Activated naive CD8-positive, alpha-beta T cell (primary cell): ENCODE results near the gene UPF3A.
"Not testable (repeated sequence)": the region's sequence is repeated elsewhere in the genome, so short reads cannot be mapped to it uniquely, and the experiment has no call there.

Experiments
- H3K27ac Mint-ChIP-seq: one replicate; pipeline ENCODE4 v1.8.0; 2021; ENCODE audit warnings: mixed read lengths
- H3K27me3 Mint-ChIP-seq: one replicate; pipeline ENCODE4 v1.8.0; 2021; ENCODE audit warnings: mixed read lengths
- H3K36me3 Mint-ChIP-seq: one replicate; pipeline ENCODE4 v1.8.0; 2021; ENCODE audit warnings: mixed read lengths
- H3K4me1 Mint-ChIP-seq: one replicate; pipeline ENCODE4 v1.8.0; 2021; ENCODE audit warnings: low read depth, mixed read lengths
- H3K4me3 Mint-ChIP-seq: one replicate; pipeline ENCODE4 v1.8.0; 2021; ENCODE audit warnings: mild to moderate bottlenecking, mixed read lengths
- H3K9me3 Mint-ChIP-seq: one replicate; pipeline ENCODE4 v1.8.0; 2021; ENCODE audit warnings: low read depth, mixed read lengths

The UPF3A gene

DNA sequence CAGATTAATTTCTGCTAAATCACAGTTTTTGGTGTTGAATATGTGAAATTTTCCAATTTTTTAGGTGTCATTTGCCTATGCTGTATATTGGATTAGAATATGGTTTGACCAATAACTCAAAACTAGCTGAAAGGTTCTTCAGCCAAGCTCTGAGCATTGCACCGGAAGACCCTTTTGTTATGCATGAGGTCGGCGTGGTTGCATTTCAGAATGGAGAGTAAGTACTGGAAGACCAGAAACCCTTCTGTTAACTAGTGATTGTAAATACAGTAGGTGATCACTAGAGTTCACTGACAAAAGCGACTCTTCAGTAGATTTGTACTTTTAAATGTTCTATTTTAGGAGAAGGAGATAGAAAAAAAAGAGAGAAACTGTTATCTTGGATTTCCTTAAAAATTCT is 24.4 kb upstream of the UPF3A start:
- H3K27ac Mint-ChIP-seq = no peak overlapping the region
- no peaks in the 10 kb centered on the region for H3K4me1 Mint-ChIP-seq
- no peaks in the 10 kb centered on the region for H3K27me3 Mint-ChIP-seq
- H3K4me3 Mint-ChIP-seq = no peak overlapping the region
- peaks cover 12% of the 10 kb centered on the region for H3K36me3 Mint-ChIP-seq
- H3K9me3 Mint-ChIP-seq = no peaks in the 10 kb centered on the region

- Mint-ChIP-seq H3K4me3 (no peak overlapping the region), H3K27ac (no peak overlapping the region), H3K9me3 (no peaks in the 10 kb centered on the region), H3K27me3 (no peaks in the 10 kb centered on the region), H3K4me1 (peaks cover 15% of the 10 kb centered on the region), H3K36me3 (peaks cover 16% of the 10 kb centered on the region)
These were observed 22.8 kb upstream of the UPF3A start for GRCh38 chr13:114258589-114258988.

- H3K9me3 Mint-ChIP-seq = no peaks in the 10 kb centered on the region
- H3K4me3 Mint-ChIP-seq = no peak overlapping the region
- peaks cover 18% of the 10 kb centered on the region for H3K4me1 Mint-ChIP-seq
- no peaks in the 10 kb centered on the region for H3K27me3 Mint-ChIP-seq
- H3K27ac Mint-ChIP-seq = no peak overlapping the region
- H3K36me3 Mint-ChIP-seq = peaks cover 19% of the 10 kb centered on the region
These were observed 22.0 kb upstream of the UPF3A start for GRCh38 chr13:114259374-114259773.

- no peak overlapping the region for H3K4me3 Mint-ChIP-seq
These were observed 21.4 kb upstream of the UPF3A start for GRCh38 chr13:114259974-114260373.

GRCh38 chr13:114260814-114261213 is 20.6 kb upstream of the UPF3A start:
- no peak overlapping the region for H3K4me3 Mint-ChIP-seq
- H3K4me1 Mint-ChIP-seq = peaks cover 22% of the 10 kb centered on the region
- no peak overlapping the region for H3K27ac Mint-ChIP-seq
- no peaks in the 10 kb centered on the region for H3K27me3 Mint-ChIP-seq
- H3K9me3 Mint-ChIP-seq = no peaks in the 10 kb centered on the region
- peaks cover 20% of the 10 kb centered on the region for H3K36me3 Mint-ChIP-seq

More at GRCh38 chr13:114259974-114260373, 21.4 kb upstream of the UPF3A start:
- Mint-ChIP-seq H3K4me1 (peaks cover 20% of the 10 kb centered on the region), H3K27me3 (no peaks in the 10 kb centered on the region), H3K9me3 (no peaks in the 10 kb centered on the region), H3K27ac (no peak overlapping the region), H3K36me3 (peaks cover 18% of the 10 kb centered on the region)

GRCh38 chr13:114261328-114261965 is 20.0 kb upstream of the UPF3A start:
- H3K9me3 Mint-ChIP-seq = no peaks in the 10 kb centered on the region
- peaks cover 22% of the 10 kb centered on the region for H3K4me1 Mint-ChIP-seq
- peaks cover 18% of the 10 kb centered on the region for H3K36me3 Mint-ChIP-seq
- H3K27ac Mint-ChIP-seq = no peak overlapping the region
- H3K27me3 Mint-ChIP-seq = no peaks in the 10 kb centered on the region
- H3K4me3 Mint-ChIP-seq = no peak overlapping the region

DNA sequence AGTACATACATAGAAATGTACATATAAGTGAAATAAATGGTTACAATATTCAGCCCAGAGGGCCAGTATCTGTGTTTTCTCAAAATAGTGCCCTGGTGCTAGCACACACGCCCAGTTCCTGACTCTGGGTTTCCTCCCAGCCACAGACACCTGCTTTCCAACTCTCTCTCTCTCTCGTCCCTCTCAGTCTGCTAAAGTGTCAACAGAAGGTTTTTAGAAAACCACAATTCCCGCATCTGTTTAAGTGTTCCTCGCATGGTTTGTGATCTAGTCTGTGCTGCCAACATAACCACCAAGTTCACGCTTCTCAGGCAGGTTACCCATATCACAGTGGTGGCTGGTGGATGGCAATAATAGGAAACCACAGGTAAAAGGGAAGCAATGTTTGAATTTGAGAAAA is 17.8 kb upstream of the UPF3A start:
- Mint-ChIP-seq H3K27me3 (no peaks in the 10 kb centered on the region), H3K9me3 (no peaks in the 10 kb centered on the region), H3K27ac (peak overlapping the region; percentile 61), H3K4me1 (peaks cover 29% of the 10 kb centered on the region), H3K4me3 (peak overlapping the region; percentile 59), H3K36me3 (peaks cover 21% of the 10 kb centered on the region)

DNA sequence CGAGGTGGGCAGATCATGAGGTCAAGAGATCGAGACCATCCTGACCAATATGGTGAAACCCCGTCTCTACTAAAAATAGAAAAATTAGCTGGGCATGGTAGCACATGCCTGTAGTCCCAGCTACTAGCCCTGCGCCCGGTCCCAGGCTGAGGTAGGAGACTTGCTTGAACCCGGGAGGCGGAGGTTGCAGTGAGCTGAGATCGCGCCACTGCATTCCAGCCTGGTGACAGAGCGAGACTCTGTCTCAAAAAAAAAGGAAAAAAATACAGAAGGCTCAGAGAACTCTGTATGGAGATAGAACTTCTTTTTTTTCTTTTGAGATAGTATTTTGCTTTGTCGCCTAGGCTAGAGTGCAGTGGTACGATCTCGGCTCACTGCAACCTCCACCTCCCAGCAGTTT is 17.1 kb upstream of the UPF3A start:
- H3K27ac Mint-ChIP-seq = not testable (repeated sequence)

DNA sequence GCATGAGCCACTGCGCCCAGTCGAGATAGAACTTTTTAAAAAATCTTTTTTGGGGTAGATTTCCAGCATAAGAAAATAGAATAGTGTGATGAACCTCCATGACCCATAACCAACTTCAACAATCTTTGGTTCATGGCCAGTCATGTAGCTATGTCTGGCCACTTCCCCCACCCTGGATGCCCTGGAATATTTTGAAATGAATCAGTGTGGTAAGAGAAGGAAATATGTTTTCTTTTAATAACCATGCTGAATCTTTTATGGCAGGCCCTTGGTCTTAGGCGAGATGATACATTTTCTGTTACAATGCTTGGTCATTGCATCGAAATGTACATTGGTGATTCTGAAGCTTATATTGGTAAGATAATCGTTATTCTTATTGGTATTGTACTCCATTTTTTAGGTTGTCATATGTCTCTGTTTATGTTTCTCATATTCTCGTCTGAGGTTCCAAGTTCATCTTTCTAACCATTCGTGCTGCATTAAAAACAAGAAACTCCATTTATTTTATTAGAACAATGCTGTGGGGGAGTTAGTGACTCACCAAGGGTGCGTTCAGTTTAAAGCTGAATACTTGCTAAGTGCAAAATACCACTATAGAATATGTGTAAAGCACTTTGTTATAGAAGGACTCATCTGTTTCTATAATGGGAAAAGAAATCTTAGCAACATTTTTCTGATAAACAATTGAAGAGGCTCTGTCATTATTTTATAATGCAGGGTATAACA is 16.4 kb upstream of the UPF3A start:
- Mint-ChIP-seq H3K4me3 (no peak overlapping the region), H3K27me3 (no peaks in the 10 kb centered on the region), H3K9me3 (no peaks in the 10 kb centered on the region), H3K4me1 (peaks cover 36% of the 10 kb centered on the region), H3K36me3 (peaks cover 24% of the 10 kb centered on the region), H3K27ac (no peak overlapping the region)

More for the DNA sequence above, 17.1 kb upstream of the UPF3A start:
- not testable (repeated sequence) for H3K9me3 Mint-ChIP-seq, H3K27me3 Mint-ChIP-seq, H3K4me3 Mint-ChIP-seq
- peaks cover 35% of the 10 kb centered on the region for H3K4me1 Mint-ChIP-seq
- peaks cover 24% of the 10 kb centered on the region for H3K36me3 Mint-ChIP-seq

- Mint-ChIP-seq H3K4me3 (no peak overlapping the region), H3K4me1 (peaks cover 36% of the 10 kb centered on the region), H3K9me3 (no peaks in the 10 kb centered on the region), H3K27me3 (no peaks in the 10 kb centered on the region), H3K36me3 (peaks cover 25% of the 10 kb centered on the region), H3K27ac (no peak overlapping the region)
These were observed 15.2 kb upstream of the UPF3A start for GRCh38 chr13:114266241-114266640.

DNA sequence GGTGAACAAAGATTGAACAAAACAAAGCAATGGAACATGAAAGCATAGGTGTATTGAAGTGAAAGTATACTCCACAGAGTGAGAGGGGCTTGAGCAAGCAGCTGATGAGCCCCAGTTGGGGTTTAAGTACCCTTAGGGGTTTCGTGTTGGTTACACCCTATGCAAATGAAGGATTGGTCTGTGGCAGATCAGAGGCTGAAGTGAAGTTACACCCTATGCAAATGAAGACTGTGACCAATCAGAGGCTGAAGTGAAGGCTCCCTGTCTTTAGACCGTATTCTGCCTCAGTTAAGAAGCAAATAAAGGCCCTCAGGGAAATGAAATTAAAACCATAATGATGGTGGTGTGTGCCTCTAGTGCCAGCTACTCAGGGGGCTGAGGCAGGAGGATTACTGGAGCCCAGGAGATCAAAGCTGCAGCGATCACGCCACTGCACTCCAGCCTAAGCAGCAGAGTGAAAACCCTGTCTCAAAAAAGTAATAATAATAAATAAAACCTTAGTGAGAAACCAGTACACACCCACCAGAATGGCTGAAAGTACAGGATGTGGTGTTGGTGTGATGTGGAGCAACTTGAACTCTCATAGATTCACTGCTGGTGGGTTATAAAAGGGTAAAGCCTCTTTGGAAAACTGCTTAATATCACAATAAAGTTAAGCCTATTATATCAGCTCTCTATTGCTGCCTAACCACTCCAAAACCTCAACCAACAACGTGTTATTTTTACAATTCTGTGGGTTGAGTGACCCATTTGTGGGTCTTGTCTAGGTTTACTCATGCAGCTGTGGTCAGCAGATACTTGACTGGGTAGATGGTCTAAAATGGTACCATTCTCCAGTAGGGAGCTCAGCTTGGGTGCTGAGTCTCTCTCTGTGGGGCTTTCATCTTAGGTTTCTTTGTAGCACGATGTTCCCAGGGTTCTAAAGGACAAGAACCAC is 12.8 kb upstream of the UPF3A start:
- peaks cover 21% of the 10 kb centered on the region for H3K4me1 Mint-ChIP-seq
- H3K27ac Mint-ChIP-seq = peak overlapping the region; percentile 58
- H3K9me3 Mint-ChIP-seq = no peaks in the 10 kb centered on the region
- H3K36me3 Mint-ChIP-seq = peaks cover 28% of the 10 kb centered on the region
- H3K27me3 Mint-ChIP-seq = no peaks in the 10 kb centered on the region
- no peak overlapping the region for H3K4me3 Mint-ChIP-seq

DNA sequence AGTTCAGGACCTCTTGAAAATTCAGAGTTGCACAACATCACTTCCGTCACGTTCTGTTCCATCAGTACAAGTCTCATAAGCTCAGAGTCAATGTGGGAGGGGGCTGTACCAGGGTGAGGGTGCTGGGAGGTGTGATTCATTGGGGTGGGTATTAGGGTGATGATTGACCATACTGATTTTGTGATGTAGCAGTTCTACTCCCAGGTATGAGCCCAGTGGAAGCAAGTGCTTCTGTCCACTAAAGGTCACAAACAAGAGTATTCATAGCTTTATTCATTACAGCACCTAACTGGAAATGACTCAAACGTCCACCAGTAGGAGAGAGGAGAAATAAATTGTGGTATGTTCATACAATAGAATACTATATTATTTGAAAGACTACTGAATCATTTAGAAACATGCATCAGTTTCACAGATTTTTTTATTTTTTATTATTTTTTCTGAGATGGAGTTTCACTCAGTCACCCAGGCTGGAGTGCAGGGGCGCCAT is 12.1 kb upstream of the UPF3A start:
- Mint-ChIP-seq H3K4me3 (no peak overlapping the region), H3K9me3 (no peaks in the 10 kb centered on the region), H3K4me1 (peaks cover 18% of the 10 kb centered on the region), H3K36me3 (peaks cover 27% of the 10 kb centered on the region), H3K27ac (peak overlapping the region; percentile 58), H3K27me3 (no peaks in the 10 kb centered on the region)

GRCh38 chr13:114272977-114273376 is 8.4 kb upstream of the UPF3A start:
- Mint-ChIP-seq H3K27ac (no peak overlapping the region), H3K9me3 (no peaks in the 10 kb centered on the region), H3K4me3 (no peak overlapping the region), H3K4me1 (peaks cover 12% of the 10 kb centered on the region), H3K36me3 (peaks cover 21% of the 10 kb centered on the region), H3K27me3 (no peaks in the 10 kb centered on the region)

DNA sequence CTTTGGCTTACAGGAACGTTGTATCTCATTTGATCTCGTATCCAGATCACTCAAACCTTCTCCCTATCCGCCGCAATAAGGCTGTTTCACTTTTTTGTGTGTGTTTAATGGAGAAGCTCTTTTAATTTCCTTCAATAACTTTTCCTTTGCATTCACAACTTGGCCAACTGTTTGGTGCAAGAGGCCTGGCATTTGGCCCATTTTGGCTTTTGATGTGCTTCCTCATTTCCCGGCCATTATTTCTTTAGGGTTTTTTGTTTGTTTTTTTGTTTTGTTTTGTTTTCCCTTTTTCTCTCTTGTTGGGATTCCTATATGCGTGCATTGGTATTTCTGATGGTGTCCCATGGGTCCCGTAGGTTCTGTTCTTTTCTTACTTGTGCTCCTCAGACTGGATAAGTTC is 6.1 kb upstream of the UPF3A start:
- no peak overlapping the region for H3K4me3 Mint-ChIP-seq
- peaks cover 14% of the 10 kb centered on the region for H3K4me1 Mint-ChIP-seq
- no peak overlapping the region for H3K27ac Mint-ChIP-seq
- H3K9me3 Mint-ChIP-seq = no peaks in the 10 kb centered on the region
- H3K36me3 Mint-ChIP-seq = peaks cover 12% of the 10 kb centered on the region
- H3K27me3 Mint-ChIP-seq = no peaks in the 10 kb centered on the region

- Mint-ChIP-seq H3K9me3 (no peaks in the 10 kb centered on the region), H3K4me3 (peak overlapping the region; percentile 38), H3K27ac (peak overlapping the region; percentile 91), H3K4me1 (peaks cover 31% of the 10 kb centered on the region), H3K36me3 (peaks cover 7% of the 10 kb centered on the region), H3K27me3 (no peaks in the 10 kb centered on the region)
These were observed 2.3 kb upstream of the UPF3A start for GRCh38 chr13:114279146-114279545.
